AG09309 (cell line): ENCODE results near the gene BANK1.

Experiments used
- DNase-seq: peaks from one replicate; pipeline ENCODE4 v3.0.0-alpha.2; 2010; ENCODE audit warnings: low read depth
- H3K4me3 ChIP-seq: 2 replicates; pipeline ENCODE4 v1.5.1; 2011; ENCODE audit warnings: mild to moderate bottlenecking, low read depth, low read length, moderate library complexity; ENCODE audit not compliant: control insufficient read depth
- CTCF ChIP-seq: IDR thresholded peaks from 2 replicates; pipeline ENCODE4 v1.5.1; 2011; ENCODE audit warnings: mild to moderate bottlenecking, low read depth, low read length, inconsistent platforms; ENCODE audit not compliant: insufficient read depth, control insufficient read depth; ENCODE audit errors: missing control alignments

The BANK1 gene

GRCh38 chr4:102007959-102008425 lies 217.5 kb downstream of the BANK1 start:
- DNase-seq = no peak
- H3K4me3 ChIP-seq = no peak overlapping the region

GRCh38 chr4:102008711-102009110 lies 218.2 kb downstream of the BANK1 start:
- no peak for TF ChIP-seq CTCF
- no peak overlapping the region for H3K4me3 ChIP-seq
- no peak for DNase-seq

More at GRCh38 chr4:102007959-102008425, 217.5 kb downstream of the BANK1 start:
- no peak for TF ChIP-seq CTCF

GRCh38 chr4:102022343-102022742 lies 231.8 kb downstream of the BANK1 start:
- no peak overlapping the region for H3K4me3 ChIP-seq
- no peak for DNase-seq
- no peak for TF ChIP-seq CTCF

- DNase-seq = no peak
- no peak for TF ChIP-seq CTCF
- no peak overlapping the region for H3K4me3 ChIP-seq
Observed at GRCh38 chr4:102027961-102028360, 237.4 kb downstream of the BANK1 start.

GRCh38 chr4:102031406-102031805 lies 240.9 kb downstream of the BANK1 start:
- TF ChIP-seq CTCF = no peak
- DNase-seq = no peak

GRCh38 chr4:102036016-102036415 lies 245.5 kb downstream of the BANK1 start:
- no peak overlapping the region for H3K4me3 ChIP-seq
- TF ChIP-seq CTCF = no peak
- DNase-seq = no peak

More at GRCh38 chr4:102031406-102031805, 240.9 kb downstream of the BANK1 start:
- no peak overlapping the region for H3K4me3 ChIP-seq
